GM21737 (cell line): ENCODE results near the gene ZNF497.

Source experiments
- ATAC-seq: cut with Tn5 transposase; IDR thresholded peaks from one replicate; pipeline ENCODE4 v1.9.1; 2021; ENCODE audit warnings: mild to moderate bottlenecking, moderate library complexity; ENCODE audit not compliant: unreplicated experiment

Gene ZNF497

GRCh38 chr19:58368561-58369360, 6.2 kb upstream of the ZNF497 start:
- ATAC-seq: no peak

DNA sequence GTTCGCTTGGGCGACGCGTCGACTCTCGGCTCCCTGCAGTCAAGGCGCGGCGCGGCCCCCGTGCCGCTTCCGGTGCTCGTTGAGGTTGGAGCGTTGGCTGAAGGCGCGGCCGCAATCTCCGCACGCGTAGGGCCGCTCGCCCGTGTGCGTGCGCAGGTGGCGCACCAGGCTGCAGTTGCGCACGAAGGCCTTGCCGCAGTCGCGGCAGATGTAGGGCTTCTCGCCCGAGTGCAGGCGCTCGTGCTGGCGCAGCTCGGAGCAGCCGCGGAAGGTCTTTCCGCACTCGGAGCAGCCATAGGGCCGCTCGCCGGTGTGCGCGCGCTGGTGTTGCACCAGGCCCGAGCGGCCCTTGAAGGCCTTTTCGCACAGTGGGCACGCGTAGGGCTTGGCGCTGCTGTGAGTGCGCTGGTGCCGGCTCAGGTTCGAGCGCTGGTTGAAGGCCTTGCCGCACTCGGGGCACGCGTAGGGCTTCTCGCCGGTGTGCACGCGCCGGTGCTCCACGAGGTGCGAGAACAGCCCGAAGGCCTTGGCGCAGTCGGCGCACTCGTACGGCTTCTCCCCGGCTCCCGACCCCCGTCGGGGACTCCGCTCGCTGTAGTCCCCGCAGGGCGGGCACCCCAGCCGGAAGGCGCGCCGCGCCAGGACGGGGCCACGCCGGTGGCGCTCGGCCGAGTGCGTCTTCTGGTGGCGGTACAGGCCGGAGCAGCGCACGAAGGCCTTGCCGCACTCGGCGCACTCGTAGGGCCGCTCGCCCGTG, 5.3 kb upstream of the ZNF497 start:
- no peak for ATAC-seq

DNA sequence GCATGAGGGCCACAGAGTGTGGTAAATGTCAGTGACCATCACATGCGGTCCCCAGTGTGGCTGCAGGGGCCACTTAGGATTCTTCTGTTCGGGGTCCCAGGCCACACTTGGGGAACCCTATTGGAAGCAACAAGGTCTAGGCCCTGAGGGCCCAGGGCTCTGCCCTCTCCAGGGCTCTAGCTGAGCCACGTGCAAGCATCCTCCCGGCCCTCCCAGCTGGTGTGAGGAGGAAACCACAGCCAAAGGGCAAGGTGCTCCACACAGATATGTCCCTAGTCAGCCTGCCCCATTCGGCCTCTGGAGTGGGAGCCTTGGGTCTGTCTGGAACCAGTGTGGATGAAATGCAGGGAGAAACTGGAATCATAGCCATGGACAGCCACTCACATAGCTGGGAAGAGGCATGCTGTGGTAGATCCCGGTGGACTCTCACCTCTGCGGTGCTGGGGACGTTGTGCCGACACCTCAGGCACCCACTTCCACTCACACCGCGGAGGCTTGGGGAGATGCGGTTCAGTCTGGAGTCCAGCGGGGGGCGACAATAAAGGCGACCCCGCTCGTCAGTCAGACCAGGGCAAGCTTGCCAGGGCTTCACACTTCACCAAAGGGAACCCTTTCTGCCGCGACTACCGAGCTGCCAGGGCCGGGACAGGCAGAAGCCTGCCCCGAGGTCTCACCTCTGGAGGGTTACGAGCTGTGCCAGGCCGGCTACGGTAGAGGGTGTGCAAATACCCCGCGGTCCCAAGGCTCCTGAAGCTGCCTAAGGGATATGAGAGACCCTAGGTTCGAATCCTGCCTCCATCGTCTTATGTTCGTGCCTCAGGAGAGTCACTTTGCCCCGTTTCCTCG, 4.3 kb upstream of the ZNF497 start:
- no peak for ATAC-seq

DNA sequence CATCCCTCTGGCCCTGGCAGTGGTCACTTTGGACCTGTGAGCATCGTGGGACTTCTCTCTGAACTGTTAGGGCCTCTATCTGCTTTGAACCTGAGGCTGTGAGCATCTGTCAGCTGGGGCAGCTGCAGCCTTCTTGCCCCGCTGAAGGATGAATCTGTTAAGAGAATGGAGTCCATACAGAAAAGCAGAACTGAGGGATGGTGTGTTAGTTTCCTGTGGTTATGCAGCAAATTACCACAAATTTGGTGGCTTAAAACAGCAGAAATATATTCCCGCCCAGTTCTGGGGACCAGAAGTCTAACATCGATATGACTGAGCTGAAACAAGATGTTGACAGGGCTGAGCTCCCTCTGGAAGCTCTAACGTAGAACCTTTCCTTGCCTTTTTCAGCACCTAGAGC, 1.6 kb upstream of the ZNF497 start:
- no peak for ATAC-seq

- ATAC-seq: no peak
Observed at GRCh38 chr19:58361900-58362271, 665 bp downstream of the ZNF497 start.

DNA sequence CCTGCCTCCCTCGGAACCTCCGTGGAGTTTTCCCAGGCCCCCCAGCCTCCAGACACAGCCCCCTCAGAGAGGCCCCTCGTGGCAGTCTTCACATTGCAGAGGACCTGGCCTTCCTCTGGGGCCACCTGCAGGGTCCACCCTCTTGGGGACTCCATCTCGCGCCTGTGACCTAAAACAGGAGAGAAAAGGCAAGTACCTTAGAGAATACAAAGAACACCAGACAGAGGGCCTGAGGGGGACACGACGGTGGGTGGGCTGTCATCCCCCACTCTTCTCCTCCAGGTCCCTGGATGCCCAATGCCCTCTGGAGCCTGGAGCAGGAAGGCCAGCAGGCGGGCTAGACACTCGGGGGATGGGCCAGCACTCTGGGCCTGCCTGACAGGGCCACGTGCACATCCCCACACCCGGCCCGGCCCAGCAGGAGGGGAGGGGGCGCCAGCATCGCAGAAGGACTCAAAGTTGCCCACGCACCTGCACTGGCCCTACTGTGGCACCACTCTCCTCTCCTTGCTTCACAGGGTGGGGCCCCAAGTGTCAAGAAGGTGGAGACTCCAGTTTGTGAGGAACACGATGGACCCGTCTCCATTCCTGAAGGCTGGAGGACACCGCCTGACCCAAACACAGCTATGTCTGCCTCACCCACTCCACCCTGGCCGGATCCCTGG, 4.9 kb downstream of the ZNF497 start:
- ATAC-seq: no peak

DNA sequence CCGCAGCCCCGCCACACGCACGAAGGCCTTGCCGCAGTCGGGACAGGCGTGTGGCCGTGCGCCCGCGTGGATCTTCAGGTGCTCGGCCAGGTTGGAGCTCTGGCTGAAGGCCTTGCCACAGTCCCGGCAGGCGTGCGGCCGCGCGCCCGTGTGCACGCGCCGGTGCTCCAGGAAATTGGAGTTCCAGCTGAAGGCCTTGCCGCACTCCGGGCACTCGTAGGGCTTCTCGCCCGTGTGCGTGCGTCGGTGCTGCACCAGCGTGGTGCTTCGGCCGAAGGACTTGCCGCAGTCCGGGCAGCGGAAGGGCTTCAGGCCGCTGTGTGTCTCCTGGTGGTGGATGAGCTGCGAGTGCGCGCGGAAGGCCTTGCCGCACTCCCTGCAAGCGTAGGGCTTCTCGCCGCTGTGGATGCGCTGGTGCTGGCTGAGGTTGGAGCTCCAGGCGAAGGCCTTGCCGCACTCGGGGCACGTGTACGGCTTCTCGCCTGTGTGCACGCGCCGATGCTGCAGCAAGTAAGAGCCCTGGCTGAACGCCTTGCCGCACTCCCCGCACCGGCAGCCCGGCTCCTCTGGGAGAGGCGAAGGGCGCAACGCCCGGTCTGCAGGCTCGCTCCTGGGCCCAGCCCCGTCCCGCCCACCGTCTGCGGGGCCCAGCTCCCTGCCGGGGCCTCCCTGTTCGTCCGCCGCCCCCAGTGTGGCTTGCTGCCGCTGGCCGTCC, 5.6 kb downstream of the ZNF497 start:
- ATAC-seq: no peak

DNA sequence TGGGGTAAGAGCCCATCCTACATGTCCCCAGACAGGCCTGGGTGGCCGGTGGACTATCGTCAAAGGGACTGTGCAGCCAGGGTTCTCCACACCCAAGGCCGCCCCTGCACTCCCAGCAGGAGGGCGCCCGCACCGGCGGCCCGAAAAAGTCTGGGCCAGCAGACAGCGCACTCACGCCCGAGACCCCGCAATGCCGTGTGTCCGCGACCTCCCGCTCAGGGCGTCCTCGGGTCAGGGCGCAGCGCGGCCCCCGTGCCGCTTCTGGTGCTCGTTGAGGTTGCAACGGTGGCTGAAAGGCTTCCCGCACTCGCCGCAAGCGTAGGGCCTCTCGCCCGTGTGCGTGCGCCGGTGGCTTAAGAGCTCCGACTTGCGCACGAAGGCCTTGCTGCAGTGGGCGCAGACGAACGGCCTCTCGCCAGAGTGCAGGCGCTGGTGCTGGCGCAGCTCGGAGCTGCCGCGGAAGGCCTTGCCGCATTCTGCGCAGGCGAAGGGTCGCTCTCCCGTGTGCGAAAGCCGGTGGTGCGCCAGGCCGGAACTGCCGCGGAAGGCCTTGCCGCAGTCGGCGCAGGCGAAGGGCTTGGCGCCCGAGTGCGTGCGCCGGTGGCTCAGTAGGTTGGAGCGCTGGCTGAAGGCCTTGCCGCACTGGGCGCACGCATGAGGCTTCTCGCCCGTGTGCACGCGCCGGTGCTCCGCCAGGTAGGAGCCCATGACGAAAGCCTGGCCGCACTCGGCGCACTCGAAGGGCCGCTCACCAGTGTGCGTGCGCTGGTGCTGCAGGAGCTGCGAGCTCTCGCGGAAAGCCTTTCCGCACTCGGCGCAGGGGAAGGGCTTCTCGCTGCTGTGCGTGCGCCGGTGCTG, 6.4 kb downstream of the ZNF497 start:
- no peak for ATAC-seq

DNA sequence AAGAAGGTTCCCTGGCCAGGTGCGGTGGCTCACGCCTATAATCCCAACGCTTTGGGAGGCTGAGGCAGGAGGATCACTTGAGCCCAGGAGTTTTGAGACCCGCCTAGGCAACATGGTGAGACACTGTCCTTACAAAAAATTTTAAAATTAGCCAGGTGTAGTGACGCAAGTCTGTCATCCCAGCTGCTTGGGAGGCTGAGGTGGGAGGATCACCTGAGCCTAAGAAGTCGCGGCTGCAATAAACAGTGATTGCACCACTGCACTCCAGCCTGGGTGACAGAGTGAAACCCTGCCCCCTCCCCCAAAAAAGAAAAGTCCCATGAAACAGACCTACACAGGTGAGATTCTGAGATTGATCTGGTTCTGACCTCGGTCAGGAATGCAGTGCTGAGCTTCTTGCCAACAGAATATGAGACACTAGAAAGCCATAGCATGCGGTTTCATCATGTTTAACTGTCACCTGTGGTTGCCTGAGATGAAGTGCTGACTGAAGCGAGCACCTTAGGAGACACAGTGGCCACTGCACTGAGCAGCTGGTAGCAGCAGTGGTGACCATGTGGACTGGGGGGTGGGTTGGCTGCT, 7.2 kb downstream of the ZNF497 start:
- no peak for ATAC-seq

DNA sequence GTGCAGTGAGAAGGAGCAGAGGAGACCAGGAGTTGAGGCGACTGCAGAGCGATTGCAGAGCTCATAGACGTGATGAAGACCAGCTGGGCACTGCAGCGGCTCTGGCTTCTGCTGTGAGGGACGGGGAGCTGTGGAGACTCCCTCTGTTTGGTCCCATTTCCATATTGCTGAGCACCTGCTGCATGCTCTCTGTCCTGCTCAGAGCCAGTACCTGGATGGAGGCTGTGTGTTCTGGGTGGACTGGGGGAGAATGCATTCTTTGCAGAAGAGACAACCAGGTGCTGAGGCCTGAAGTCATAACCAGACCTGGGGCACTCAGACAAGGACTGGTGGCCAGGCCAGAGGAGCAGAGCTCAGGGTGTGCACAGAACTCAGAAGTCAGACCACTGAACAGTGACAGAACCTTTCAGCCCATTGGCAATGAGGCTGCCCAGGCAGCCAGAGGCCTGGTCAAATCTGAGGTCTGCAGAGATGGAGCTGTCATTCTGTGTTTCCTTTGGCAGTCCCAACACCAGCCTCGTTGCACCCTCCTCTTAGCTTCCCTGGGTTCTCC, 8.0 kb downstream of the ZNF497 start:
- no peak for ATAC-seq

DNA sequence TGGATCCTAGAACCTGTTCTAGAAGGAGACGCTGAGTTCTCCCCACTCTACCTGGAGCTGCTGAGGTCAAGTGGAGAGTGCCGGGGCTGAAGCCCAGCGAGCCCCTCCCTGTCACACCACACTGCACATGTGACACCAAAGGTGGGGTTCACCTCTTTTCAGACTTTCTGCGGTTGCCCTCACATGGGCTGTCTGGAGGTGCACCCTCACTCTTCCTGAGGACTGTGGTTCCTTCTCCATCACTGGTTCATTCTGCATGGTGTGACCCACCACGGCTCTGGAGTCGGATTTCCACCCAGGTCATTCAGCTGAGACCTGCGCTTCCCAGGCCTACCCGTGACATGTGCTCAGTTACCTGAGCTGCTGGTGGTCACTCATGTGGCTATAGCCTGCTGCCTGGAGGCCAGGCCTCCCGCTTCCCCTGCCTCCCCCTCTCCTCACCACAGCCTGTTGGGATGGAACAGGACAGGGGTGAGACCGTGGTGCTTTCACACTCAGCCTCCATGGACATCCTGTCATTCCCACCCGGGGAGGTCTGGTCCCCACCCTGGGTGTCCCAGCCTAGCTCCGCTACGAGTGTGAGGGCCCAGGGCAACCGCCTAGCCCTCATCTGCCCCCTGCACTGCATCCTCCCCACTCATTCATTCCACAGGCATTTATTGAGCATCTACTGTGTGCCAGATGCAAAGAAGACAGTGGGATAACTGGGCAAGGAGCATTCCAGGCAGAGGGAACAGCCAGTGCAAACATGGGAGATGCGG, 8.7 kb downstream of the ZNF497 start:
- no peak for ATAC-seq

GRCh38 chr19:58352760-58353671, 9.5 kb downstream of the ZNF497 start, which contains the start of gene A1BG:
Gene A1BG (minus strand): TSS chr19:58353492. CDS start chr19:58353437, 55 bp downstream.
- ATAC-seq: no peak

- no peak for ATAC-seq
Observed at GRCh38 chr19:58351990-58352755, 10.4 kb downstream of the ZNF497 start.

- no peak for ATAC-seq
Observed at GRCh38 chr19:58351558-58351878, 11.0 kb downstream of the ZNF497 start.

DNA sequence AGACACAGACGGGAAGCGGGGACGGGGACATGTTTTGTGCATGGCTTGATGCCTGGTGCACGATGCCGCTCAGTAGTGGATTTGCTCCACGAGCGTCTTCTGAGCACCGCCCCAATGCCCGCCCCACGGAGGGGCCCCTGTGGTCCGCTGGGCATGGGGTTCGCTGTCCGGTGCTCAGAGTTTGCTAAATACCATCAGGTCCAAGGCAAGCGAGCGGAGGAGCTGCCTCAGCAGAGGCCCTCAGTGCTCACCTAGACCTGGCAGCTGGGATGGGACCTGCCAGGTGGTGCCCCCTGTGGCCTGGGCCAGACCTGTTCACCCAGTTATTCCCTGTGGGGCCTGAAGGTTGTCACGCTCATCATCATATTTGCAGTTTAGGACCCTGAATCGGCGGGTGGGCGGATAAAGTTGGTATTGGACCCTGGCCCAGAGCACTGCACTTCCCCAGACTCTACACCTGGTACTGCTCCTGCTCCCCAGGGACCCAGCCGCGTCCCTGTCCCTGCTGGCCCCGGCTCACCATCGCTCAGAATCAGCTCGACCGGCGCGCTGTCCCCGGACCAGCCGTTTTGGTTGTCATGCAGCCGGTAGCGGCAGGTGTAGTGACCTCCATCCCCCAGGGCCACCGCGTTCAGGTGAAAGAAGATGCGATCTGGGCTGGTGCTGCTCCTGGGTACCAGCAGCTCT, 11.5 kb downstream of the ZNF497 start:
- no peak for ATAC-seq
